ENCODE data around the gene TRPM2. TPM values are rescaled to one million over a fixed set of nuclear protein-coding genes. Genes with fewer than 3 reads are reported as not detected.
A peak's percentile ranks its signal among the peaks of the same experiment; 100 is the strongest.

The TRPM2 gene
- total RNA-seq, 4 donors from 2014 or later: 0.29 to 3.1 (median 1.8) TPM

GRCh38 chr21:44436111-44436611 lies 82.7 kb downstream of the TRPM2 start:
- no peak overlapping the region for H3K27ac ChIP-seq
- no peaks in the 10 kb centered on the region for H3K36me3 ChIP-seq
- no peaks in the 10 kb centered on the region for H3K27me3 ChIP-seq
- no peak overlapping the region for H3K4me3 ChIP-seq
- no peak for TF ChIP-seq CTCF (IDR thresholded peaks at IDR 0.05)
- TF ChIP-seq POLR2A (IDR thresholded peaks at IDR 0.05): no peak
- intact Hi-C loops (cut with DNase I; ENCODE audit: low total_unique reads): no loop called here
- DNase-seq: peak in 1 of 2 donors; percentile 7
- no peaks in the 10 kb centered on the region for H3K4me1 ChIP-seq
- H3K9me3 ChIP-seq: no peaks in the 10 kb centered on the region

- Histone ChIP-seq H3K36me3 (no peaks in the 10 kb centered on the region), H3K27me3 (no peaks in the 10 kb centered on the region), H3K4me1 (no peaks in the 10 kb centered on the region), H3K4me3 (no peak overlapping the region), H3K9me3 (no peaks in the 10 kb centered on the region), H3K27ac (no peak overlapping the region)
- DNase-seq: no peak
- no peak for TF ChIP-seq CTCF (IDR thresholded peaks at IDR 0.05)
- TF ChIP-seq POLR2A (IDR thresholded peaks at IDR 0.05): no peak
- intact Hi-C loops (cut with DNase I; ENCODE audit: low total_unique reads): no loop called here
These were observed 83.5 kb downstream of the TRPM2 start for GRCh38 chr21:44436958-44437357.

DNA sequence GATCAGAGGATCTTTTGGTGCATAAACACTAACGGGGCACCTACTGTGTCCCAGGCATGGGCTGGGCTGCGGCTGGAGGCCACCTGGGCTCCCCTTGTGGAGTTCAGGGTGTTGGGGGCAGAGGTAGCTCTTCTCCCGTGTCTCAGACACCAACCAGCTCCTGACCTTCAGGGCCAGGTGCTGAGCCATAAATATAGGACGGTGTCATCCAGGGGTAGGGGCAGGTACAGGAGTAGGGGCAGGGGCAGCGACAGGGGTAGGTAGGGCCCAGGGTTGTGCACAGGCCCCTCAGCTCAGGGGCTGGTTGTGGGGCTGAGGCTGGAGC lies 83.9 kb downstream of the TRPM2 start:
- H3K27ac ChIP-seq: no peak overlapping the region
- intact Hi-C loops (cut with DNase I; ENCODE audit: low total_unique reads): no loop called here

GRCh38 chr21:44437696-44438431 lies 84.4 kb downstream of the TRPM2 start:
- intact Hi-C loops (cut with DNase I; ENCODE audit: low total_unique reads): no loop called here
- DNase-seq: no peak
- H3K4me3 ChIP-seq: no peak overlapping the region

More for the DNA sequence above, 83.9 kb downstream of the TRPM2 start:
- H3K36me3 ChIP-seq: no peaks in the 10 kb centered on the region
- H3K4me3 ChIP-seq: no peak overlapping the region
- TF ChIP-seq POLR2A (IDR thresholded peaks at IDR 0.05) (no peak), CTCF (IDR thresholded peaks at IDR 0.05) (no peak)
- no peaks in the 10 kb centered on the region for H3K27me3 ChIP-seq
- no peaks in the 10 kb centered on the region for H3K9me3 ChIP-seq
- no peak for DNase-seq
- no peaks in the 10 kb centered on the region for H3K4me1 ChIP-seq

More at GRCh38 chr21:44437696-44438431, 84.4 kb downstream of the TRPM2 start:
- TF ChIP-seq POLR2A (IDR thresholded peaks at IDR 0.05) (no peak), CTCF (IDR thresholded peaks at IDR 0.05) (no peak)
- Histone ChIP-seq H3K9me3 (no peaks in the 10 kb centered on the region), H3K36me3 (no peaks in the 10 kb centered on the region), H3K27ac (no peak overlapping the region), H3K27me3 (no peaks in the 10 kb centered on the region), H3K4me1 (no peaks in the 10 kb centered on the region)
